Stimulated activated CD4-positive, alpha-beta T cell treated with anti-CD3 and anti-CD28 coated beads, Interleukin-4, amount 100 ng/mL, for 4 hours (primary cell): ENCODE results near the gene ACCSL.

Experiments used
- DNase-seq, 2 experiments: peaks; one replicate each; pipeline ENCODE4 v3.0.0-alpha.2; 2020

Gene ACCSL

GRCh38 chr11:44065841-44066731 is 18.3 kb downstream of the ACCSL start, which contains the start of gene ACCS:
TSS of gene ACCS (plus strand) at chr11:44066270. CDS start at chr11:44067628, 1,358 bp downstream.
- DNase-seq, result peak; percentile 75 to 85

- no peak for DNase-seq
Measured at GRCh38 chr11:44066732-44067141, 19.0 kb downstream of the ACCSL start.

- DNase-seq, result no peak
Measured at GRCh38 chr11:44067266-44067665, 19.5 kb downstream of the ACCSL start.

GRCh38 chr11:44068180-44068579 is 20.4 kb downstream of the ACCSL start:
- no peak for DNase-seq

GRCh38 chr11:44071157-44071556 is 23.4 kb downstream of the ACCSL start:
- DNase-seq, result no peak

- no peak for DNase-seq
Measured at GRCh38 chr11:44072757-44073658, 25.2 kb downstream of the ACCSL start.

GRCh38 chr11:44078794-44079193 is 31.0 kb downstream of the ACCSL start:
- DNase-seq, result no peak

- no peak for DNase-seq
Measured at GRCh38 chr11:44079376-44079775, 31.6 kb downstream of the ACCSL start.

GRCh38 chr11:44080951-44081350 is 33.2 kb downstream of the ACCSL start:
- no peak for DNase-seq

GRCh38 chr11:44082645-44083044 is 34.9 kb downstream of the ACCSL start:
- no peak for DNase-seq

- no peak for DNase-seq
Measured at GRCh38 chr11:44083433-44083832, 35.7 kb downstream of the ACCSL start.

GRCh38 chr11:44083906-44084305 is 36.1 kb downstream of the ACCSL start:
- DNase-seq, result no peak

GRCh38 chr11:44085330-44085729 is 37.5 kb downstream of the ACCSL start:
- no peak for DNase-seq

GRCh38 chr11:44088377-44088776 is 40.6 kb downstream of the ACCSL start:
- no peak for DNase-seq

GRCh38 chr11:44088871-44089270 is 41.1 kb downstream of the ACCSL start:
- no peak for DNase-seq

GRCh38 chr11:44090539-44090938 is 42.8 kb downstream of the ACCSL start:
- no peak for DNase-seq

GRCh38 chr11:44094260-44094868 is 46.6 kb downstream of the ACCSL start:
- peak; percentile 57 to 64 for DNase-seq

- peak; percentile 81 to 85 for DNase-seq
Measured at GRCh38 chr11:44095506-44096359, 48.0 kb downstream of the ACCSL start, which contains the start of gene EXT2. TSS of gene EXT2 (plus strand) at chr11:44095678. CDS start at chr11:44107713, 12,035 bp downstream.

- DNase-seq, result no peak
Measured at GRCh38 chr11:44096360-44097185, 48.8 kb downstream of the ACCSL start.

GRCh38 chr11:44097821-44098220 is 50.0 kb downstream of the ACCSL start:
- no peak for DNase-seq

- no peak for DNase-seq
Measured at GRCh38 chr11:44101098-44101497, 53.3 kb downstream of the ACCSL start.
